HG03139 (cell line): ENCODE measurements around the gene OGFOD3.
"Not testable (repeated sequence)": the region's sequence is repeated elsewhere in the genome, so short reads cannot be mapped to it uniquely, and the experiment has no call there.

ENCODE experiments used
- ATAC-seq: cut with Tn5 transposase; IDR thresholded peaks from one replicate; pipeline ENCODE4 v1.9.1; 2021; ENCODE audit not compliant: unreplicated experiment

The OGFOD3 gene

DNA sequence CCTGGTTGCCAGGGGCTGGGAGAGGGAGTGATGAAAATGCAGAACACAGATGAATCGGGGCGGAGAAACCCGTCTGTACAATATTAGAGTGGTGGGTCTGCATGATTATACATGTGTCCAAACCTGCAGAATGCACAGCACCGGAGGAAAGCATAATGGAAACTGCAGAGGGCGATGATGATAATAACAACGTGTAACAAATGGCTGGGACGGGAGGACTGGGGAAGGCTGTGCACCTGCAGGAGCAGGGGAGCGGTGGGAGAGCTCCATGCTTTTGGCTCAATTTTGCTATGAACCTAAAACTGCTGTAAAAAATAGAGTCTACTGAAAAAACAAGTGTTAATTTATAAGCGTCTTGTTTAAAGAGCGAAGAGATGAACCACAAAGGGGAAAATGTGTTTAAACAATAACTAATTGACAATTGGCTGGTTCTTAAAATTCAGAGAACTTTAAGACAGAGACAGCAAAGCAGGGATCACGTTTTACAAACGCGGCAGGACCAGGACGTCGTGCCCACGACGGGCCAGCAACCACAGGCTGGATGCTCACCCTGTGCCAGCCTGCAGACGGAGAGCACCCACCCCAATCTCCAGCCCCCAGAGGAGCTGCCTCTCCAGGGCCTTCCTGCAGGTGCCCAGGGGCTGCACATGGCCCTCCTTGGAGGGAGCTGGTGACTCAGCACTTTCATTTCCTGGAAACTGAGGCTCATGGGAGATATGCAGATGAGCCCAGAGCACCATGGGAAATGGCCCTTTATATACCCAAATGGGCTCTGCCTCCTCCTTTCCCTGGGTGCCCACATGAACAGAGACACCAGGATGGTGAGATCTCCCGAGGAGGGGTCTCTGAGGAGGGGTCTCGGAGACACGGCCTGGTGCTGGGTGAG lies 59.7 kb downstream of the OGFOD3 start, which contains the start of gene TEX19:
Gene TEX19, plus strand, starts transcription at position 783 of the 886 bp plus-strand sequence. CDS start 2,904 bp downstream, outside the sequence.
- no peak for ATAC-seq

DNA sequence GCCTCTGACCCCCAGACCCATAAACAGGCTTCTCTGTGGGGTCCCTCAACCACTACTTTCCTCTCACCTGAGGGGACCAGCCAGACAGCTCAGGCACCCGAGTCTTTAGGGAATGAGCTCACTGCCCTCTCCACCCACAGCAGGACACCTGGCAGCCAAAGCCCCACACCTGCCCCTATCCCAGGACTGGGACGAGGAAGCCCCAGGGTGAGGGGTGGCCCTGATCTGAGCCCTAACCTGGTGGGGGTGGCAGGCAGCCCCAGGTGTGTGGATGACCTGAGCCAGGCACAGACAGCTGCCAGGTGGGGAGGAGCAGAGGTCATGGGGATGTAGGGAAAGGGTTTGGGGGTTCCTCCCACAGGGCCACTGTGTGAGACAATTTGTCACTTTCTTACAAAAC lies 61.0 kb downstream of the OGFOD3 start:
- ATAC-seq = no peak

DNA sequence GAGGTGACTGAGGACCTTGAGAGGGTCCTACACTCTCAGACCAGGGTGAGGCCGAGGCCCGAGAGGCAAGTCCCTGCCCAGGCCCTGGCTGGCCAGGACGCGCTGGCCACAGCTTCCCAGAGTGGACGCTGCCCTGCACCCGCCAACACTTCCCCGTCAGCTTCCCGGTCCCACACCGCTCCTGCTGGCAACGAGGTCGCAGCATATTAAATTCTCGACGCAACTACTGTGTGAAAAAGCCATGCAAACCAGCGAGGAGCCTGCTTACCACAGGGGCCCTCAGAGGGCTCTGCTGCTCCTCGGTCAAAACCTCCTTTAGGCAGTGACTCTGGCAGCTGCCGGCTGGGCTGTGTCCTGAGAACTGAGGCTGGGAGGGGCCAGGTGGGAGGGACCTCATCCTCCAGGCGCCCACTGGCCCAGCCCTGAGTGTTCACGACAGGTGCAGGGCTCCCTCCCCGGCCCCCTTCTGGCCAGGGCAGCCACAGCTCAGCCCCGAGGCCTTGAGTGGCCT lies 61.5 kb downstream of the OGFOD3 start:
- ATAC-seq = no peak

DNA sequence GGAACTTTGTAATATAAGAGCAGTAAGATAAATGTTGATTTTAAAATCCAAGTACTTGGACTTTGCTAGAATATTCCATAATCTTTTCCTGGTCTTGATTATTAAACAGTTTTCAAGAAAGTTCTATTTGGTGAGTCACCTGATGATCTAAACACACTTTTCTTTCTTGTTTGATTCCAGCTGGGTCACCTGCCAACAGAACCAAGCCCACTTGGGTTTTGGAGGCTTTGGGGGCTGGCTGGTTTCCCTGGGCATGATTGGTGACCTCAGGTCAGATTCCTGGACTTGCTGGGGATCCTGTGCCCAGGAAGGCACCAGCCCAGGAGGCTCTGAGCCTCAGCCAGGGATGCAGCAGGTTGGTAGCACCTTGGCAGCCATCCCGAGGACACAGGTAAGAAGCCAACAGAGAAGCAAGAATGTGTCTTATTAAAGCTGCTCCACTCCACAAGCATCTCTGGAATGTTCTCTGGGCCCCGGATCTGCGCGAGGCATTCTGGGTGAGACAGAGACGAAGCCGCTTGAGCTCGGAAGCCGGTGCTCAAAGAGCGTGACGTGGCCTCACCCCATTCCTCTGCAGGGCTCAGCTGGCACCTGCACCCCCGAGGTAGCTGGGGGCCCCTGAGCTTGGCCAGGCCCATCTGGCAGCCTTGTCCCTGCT lies 62.5 kb downstream of the OGFOD3 start:
- no peak for ATAC-seq

DNA sequence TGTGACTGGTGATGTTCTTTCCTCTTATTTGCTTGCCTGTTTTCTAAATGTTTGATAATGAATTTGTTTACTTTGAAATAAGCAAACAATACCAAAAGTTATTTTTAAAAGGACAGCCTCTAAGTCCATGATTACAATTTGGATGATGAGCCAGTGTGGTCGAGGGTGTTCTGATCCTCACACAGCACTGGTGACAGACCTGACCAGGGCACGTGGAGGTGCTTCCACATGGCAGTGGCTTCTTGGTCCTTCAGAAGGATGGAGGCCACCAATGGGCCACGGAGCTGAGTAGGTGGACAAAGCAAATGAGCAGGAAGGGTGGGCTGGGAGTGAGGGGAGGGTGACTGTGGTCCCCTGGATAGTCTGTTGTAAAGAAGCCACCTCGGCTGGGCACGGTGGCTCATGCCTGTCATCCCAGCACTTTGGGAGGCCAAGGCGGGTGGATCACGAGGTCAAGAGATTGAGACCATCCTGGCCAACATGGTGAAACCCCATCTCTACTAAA lies 63.5 kb downstream of the OGFOD3 start:
- ATAC-seq = no peak

DNA sequence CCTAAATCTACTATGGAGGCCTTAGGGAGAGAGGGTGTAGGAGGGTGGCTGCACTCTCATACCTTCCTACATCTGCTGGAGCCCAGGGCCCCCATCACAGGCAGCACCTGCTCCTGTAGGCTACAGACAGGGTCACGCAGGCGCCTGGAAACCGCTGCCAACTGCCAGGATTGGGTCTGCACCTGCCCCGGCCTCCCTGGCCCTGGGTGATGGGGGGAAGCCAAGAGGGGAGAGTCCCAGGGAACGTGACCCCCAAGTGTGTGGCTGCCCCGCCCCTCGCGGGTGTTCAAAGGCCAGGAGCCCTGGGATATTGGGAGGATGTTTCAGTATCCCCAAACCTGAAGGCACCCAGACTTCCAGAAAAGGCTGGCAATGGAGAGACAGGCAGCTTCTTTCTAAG lies 64.9 kb downstream of the OGFOD3 start:
- ATAC-seq = no peak

DNA sequence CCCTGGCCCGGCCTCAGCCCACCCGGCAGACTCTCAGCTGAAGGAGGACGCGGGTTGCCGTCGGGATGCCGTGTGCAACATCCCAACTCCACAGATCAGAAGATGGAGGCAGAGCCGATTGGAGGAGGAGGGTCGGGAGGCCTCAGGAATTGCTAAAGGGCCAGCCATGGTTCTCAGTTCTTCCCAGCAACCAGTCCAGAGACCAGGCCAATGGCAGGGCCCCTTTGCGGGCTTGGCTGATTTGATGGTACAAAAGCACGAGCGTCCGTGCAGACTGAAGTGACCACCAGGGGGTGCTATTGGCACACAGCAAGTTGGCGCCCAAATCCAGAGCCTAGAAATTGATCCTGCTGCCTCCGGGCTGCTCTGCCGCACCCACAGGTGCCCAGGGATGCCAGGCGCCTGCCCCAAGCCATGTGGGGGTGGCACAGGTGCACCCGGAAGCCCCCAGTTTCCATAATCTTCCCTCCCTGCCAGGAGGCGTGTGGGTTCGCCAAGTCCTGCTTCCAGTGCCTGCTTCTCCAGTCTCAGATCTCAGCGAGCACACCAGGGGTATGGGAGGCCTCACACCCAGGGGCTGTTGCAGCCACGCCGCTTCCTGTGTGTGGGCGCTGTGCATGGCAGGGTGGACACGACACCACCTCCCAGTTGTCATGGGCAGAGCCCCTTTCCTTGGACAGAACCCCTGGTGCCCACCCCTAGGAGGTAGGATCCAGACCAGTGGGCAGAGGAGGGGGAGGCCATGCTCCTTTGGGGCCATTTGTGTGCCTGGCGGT lies 66.5 kb downstream of the OGFOD3 start:
- peak; percentile 55 for ATAC-seq

DNA sequence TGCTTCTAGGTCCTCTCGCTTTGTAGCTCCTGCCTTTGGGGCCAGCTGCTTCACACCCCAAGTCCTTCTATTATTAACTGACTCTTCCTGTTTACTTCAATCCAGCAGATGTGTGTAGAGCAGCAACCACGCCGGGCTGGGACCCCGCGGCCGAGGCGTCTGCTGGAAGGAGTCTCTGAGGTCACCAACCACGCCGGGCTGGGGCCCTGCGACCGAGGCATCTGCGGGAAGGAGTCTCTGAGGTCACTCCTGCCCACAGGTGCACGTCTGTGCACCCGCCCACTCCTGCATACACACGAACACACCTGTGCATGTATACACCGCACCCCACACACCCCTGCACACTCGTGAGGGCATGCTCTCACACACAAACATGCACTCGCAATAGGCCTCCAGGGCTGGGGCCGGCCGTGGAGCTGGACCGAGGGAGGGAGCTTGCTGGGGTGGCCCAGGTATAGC lies 67.1 kb downstream of the OGFOD3 start:
- ATAC-seq = peak; percentile 59

DNA sequence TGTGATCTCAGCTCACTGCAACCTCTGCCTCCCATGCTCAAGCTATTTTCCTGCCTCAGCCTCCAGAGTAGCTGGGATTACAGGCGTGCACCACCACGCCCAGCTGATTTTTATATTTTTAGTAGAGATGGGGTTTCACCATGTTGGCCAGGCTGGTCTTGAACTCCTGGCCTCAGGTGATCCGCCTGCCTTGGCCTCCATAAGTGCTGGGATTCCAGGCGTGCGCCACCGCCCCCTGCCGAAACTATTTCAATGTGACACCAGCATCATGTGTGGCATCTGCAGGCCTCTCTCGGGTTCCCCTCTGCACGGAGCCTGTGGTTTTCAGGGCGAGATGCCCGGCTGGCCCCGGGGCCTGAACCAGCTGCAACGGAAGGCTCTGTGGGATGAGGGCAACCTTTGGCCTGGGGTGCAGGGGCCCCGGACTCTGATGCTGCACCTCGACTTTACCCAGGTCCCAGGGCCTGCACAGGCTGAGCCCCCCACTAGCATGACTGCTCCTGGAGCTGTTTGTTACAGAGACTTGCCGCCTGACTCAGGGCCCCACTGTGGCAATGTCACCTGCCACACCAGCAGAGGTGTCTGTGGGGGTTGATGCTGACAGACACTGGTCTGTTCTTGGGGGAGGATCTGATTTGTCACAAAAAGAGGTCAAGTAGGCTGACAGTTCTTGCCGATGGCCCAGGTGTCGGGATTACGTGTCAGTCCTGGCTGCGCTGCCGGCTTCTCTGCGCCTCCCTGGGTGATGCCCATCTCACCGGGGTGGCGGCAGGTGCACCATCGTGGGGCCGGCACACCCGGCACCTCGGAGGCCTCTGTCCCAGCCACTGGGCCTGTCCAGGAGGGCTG lies 68.0 kb downstream of the OGFOD3 start:
- no peak for ATAC-seq

DNA sequence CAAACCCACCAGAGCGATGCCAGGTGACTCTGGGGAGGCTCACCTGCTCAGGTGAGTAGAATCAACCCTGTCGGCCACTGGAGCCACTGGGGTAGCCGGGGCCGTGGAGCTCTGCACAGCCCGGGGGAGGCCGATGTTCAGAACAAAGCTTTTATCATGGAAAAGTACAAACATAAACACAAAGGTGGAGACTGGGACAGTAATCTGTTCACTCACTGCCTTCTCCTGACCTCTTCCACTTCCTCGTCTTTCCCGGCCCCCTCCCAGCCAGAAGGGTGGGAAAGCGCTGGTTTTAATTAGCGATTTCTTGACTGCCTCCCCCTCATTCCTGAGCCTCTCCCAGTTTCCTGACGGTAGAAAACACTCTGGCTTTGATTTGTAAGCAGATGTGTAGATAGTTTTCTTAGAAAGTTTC lies 69.1 kb downstream of the OGFOD3 start:
- no peak for ATAC-seq

GRCh38 chr17:82348866-82349265 lies 69.5 kb downstream of the OGFOD3 start:
- no peak for ATAC-seq

DNA sequence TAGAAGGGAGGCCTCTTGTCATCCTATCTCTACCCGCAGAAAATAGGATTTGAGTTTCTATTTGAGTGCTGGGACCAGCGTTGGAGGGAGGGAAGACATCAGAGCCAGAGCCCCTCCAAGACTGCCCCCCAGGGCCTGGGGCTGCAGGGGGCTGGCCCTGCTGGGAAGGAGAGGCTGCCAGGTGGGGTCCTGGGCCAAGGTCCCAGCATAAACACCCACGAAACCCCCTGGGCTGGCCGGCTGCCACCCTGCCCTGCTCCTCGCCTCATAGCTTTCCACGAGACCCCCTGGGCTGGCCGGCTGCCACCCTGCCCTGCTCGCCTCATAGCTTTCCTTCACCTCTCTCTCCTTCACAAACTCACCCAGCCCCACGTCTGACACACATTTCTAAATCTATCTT lies 70.0 kb downstream of the OGFOD3 start:
- no peak for ATAC-seq

GRCh38 chr17:82347994-82348393 lies 70.4 kb downstream of the OGFOD3 start:
- not testable (repeated sequence) for ATAC-seq

- no peak for ATAC-seq
These were observed 71.8 kb downstream of the OGFOD3 start for GRCh38 chr17:82346342-82347300.

- ATAC-seq = no peak
These were observed 73.0 kb downstream of the OGFOD3 start for GRCh38 chr17:82345151-82345976.

GRCh38 chr17:82344175-82344907 lies 74.0 kb downstream of the OGFOD3 start:
- ATAC-seq = no peak

GRCh38 chr17:82343560-82343959 lies 74.8 kb downstream of the OGFOD3 start:
- ATAC-seq = no peak
